Embryonic facial prominence (tissue), 1 donor: ENCODE data around the gene SIRPA.

Experiments used
- DNase-seq: peaks from one replicate; pipeline ENCODE4 v3.0.0-alpha.2; 2016; ENCODE audit errors: extremely low spot score

The SIRPA gene

GRCh38 chr20:1949347-1950100 lies 54.3 kb downstream of the SIRPA start:
- no peak for DNase-seq

GRCh38 chr20:1950836-1951235 lies 55.6 kb downstream of the SIRPA start:
- no peak for DNase-seq

DNA sequence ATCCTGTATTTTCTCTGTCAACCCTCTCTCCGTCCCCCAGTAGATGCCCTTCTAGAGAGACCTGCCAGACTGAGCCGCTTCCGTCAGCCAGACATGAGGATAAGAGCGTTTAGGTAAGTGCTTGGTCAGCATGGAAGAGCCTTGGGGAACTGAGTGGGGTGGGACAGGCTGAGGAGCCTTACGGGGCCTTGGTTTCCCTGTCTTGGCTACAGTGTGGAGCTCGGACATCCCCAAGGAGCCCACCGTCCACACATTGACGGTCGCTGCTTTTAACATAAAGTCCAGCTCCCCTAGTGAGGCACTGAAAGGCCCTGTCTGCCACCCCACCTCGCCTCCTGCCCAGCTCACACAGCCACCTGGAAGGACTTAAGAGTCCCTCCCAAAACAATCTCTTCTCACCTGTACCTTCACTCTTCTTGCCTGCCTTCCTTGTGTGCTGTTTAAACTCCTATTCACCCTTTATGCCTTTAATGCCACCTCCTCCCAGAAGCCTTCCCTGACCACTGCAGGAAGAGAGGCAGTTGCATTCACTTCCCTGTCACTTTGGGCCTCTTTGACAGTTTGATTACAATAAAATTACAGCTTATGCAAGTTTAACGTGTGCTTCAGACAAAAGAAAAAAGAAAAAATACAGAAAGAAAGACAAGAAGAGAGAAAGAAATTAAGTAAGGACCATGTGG lies 56.4 kb downstream of the SIRPA start:
- DNase-seq = no peak

GRCh38 chr20:1952737-1953530 lies 57.7 kb downstream of the SIRPA start:
- no peak for DNase-seq

GRCh38 chr20:1953621-1954020 lies 58.4 kb downstream of the SIRPA start:
- no peak for DNase-seq

DNA sequence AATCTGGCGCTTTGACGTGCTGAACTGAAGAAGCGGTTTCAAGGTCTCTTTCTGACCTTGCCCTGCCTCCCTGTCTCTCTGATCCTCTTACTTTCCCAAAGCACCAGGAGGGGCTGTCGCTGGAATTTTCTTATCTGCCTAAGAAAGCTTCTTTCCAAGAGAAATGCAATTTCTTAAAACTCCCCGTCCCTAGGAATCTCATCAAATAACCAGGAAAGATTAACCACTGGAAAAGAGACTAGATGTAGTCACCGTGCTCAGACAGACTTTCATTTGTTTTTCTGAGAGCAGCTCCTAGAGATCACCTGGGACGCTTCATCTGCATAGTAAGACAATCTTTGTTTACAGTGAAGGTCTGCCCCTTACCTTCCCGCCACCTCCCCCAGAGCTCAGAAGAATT lies 60.0 kb downstream of the SIRPA start:
- DNase-seq = no peak

GRCh38 chr20:1958426-1958825 lies 63.2 kb downstream of the SIRPA start:
- no peak for DNase-seq

- no peak for DNase-seq
Observed at GRCh38 chr20:1959156-1959555, 63.9 kb downstream of the SIRPA start.

DNA sequence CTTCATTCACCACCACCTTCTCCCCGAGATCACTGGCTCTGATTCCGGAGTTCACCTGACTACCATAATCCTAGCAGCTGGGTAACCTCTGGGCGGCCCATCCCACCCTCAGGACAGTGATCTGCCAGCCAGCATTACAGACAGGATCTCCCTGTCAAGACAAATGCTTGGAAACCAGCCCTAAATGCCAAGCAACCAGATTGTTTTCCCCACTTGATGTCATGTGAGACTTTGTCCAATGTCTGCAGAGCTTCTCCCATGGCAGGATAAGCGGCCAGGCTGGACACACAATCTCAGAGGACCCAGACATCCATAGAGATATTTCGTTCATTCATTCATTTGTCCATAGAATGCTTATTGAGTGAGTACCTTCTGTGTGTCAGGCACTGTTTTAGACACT lies 66.2 kb downstream of the SIRPA start:
- no peak for DNase-seq

- DNase-seq = no peak
Observed at GRCh38 chr20:1964061-1964460, 68.9 kb downstream of the SIRPA start.

- no peak for DNase-seq
Observed at GRCh38 chr20:1964659-1965405, 69.6 kb downstream of the SIRPA start.

DNA sequence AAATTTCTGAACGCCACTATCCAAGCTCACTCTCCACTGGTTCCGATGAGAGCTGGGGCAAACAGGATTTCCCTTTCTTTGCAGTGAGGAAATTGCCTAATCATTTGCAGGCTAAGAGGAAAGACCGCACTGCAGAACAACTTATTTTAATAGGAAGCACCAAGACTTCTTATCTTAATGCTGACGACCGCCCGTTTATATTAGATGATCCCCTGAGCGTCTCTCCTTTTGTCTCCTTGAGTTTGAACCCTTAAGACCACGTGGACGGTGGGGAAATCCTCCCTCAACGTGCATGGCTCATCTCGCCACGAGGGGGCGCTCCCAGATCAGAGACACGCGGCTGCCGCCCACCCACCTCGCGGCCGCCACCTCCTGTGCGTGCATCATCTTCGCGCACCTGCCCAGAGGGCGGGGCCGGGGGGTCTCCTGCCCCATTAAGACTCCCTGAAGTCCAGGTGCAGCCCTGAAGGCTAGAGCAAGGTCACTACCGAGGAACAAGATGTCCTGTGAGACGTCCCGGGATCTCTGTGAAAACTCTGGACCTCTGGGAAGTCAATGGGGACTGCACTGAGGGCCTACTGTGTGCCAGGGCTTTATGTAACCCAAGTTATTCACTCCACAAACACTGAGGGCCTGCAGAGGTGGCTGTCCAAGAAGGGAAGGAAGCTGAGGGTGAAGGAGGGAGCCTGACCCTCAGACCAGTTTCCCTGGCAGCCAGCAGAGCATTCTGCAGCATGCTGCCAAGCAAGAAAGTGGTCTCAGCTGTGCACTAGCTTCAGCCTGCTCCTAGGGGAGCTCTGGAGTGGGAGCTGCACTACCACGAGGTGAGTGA lies 70.5 kb downstream of the SIRPA start:
- DNase-seq = peak; percentile 43

DNA sequence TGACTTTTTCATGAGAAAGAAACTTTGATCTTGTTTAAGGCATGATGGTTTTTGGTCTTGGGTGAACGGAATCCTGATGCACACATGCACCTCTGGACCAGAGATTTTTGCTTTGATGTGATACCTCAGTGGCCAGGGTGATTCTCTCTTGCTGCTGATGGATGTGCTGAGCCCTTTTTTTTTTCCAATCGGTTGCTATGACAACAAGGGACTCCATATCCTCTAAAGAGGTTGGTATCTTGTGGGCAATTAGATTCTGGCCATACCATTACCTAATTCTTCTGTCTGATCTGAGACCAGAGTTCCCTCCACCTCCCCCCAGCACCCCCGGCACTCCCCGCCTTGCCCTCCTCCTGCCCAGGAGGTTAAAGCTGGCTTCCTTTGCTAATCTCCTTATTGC lies 73.8 kb downstream of the SIRPA start:
- no peak for DNase-seq

- DNase-seq = no peak
Observed at GRCh38 chr20:1971893-1972586, 76.8 kb downstream of the SIRPA start.

DNA sequence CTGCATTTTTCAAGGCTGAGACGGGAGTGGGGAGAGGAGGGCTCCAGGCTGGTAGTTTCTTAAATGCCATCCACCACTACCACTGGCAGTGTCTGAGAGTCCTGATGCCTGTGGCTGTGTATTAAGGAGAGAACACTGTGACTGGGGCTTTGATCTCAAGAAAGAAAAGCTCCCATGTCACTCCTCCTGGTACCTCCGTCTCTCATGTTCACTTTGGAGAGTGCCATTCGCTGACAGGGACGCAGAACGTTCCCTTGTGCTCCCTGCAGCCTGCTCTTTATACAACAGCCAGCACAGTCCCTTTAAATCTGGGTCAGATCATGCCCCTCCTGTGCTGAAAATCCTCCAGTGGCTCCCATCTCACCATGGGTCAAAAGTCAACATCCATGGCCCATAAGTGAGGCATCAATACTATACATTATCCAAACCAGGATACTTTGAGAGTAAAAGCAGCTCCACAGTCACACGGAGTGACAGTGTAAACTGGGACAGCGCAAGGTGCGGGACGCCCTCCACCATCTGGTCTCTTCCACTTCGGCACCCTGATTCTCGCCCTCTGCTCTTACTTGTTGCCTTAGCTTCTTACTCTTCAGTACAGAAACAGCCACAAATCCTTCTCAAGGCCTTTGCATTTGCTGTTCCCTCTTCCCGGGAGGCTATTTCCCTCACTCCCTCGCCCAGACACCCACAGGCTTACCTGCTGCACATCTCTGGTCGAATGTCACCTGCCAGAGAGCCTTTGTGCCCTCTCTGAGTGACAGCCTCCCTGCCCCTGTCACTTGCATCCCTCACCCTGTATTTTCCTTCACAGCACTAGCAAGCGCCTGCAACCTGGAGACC lies 78.6 kb downstream of the SIRPA start:
- no peak for DNase-seq

- no peak for DNase-seq
Observed at GRCh38 chr20:1975291-1975690, 80.1 kb downstream of the SIRPA start.

DNA sequence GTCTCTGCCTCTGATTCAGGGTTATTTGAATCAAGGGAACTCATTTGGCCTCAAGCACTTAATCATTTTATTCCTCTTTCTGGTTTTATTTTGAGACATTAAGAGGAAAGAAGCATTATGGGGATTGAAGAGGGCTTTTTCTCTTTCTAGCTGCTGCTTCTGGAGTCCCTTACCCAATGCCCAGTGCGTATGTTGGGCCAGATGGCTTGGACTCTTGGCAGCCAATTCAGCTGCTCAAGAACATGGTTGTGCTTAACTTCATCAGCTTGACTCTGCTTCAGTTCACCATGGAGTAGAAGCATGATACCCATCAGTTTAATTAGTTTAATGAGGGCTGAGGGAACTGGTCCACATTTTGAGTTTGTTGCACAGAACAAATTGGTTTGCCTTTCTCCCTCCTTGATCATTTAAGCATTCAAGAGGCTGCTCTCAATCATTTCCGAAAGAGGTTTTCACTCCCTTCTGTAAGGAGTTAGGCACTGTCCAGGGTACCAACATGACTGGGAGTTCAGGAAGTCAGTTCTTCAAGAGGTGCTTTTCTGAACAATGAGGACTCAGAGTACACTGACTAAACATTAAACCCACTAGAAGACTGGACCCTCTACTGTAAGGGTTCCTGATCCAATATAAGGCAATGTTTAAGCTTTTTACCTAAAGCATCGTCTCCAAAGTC lies 84.0 kb downstream of the SIRPA start:
- no peak for DNase-seq

DNA sequence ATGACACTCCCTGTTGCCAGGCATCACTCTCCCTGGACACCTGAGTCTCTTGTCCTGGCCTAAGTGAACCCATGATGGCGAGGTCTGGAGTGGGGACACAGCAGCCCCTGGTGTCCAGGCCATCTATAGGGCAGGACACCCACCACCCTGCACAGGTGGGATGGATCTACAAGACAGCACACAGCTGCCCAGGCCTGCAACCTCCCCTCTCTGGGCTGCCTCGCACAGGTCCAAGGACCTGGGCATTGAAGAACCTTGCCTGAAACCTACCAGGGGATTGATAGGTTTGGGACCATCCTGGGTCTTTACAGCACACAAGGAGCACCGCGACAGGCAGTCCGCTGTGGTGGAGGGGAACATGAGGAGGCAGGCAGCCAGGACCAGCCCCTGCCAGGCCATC lies 87.5 kb downstream of the SIRPA start:
- no peak for DNase-seq

- no peak for DNase-seq
Observed at GRCh38 chr20:1983301-1983700, 88.1 kb downstream of the SIRPA start.
